Epithelial cell of prostate (primary cell): ENCODE results near the gene CYFIP1.

Experiments used
- DNase-seq: peaks from one replicate; pipeline ENCODE4 v3.0.0-alpha.2; 2011; ENCODE audit warnings: low read depth, low spot score
- H3K27ac ChIP-seq: fragments of 450-650 bp; 2 replicates; pipeline ENCODE4 v1.5.1; 2017; ENCODE audit warnings: mild to moderate bottlenecking

CYFIP1 gene

DNA sequence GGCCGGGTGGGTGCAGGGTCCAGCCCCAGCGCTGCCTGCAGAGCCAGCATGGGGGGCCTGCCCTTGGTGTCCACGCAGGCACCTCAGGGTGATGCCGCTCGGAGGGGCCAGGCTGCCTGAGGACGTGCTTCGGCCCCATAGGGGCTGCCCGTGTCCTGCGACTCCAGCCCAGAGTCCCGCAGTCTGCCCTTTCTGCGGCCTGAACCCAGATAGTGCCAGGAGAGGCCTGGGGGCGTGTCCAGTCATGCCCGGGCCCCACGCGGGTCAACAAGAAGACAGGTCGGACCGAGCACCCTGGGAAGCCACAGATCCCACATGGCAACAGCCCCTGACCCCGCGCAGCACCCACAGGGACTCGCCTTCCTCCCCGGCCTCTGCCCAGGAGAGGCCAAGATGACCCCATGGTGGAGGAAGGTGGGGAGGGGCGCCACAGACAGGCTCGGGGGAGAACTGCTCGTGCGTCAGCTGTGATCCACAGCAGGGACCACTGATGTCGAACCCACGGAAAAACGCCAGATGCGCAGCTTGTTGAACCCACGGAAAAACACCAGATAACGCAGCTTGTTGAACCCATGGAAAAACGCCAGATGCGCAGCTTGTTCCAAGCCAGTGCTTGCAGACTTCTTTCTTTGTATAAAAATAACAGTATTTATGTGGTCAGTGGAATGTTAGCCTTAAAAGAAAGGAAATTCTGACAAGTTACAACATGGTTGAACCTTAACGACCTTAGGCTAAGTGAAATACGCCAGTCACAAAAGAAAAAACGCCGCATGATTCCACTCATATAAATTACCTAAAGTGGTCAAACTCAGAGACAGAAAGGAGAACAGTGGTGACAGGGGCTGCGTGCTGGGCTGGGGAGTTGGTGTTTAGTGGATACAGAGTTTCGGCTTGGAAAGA lies 28.5 kb downstream of the CYFIP1 start:
- H3K27ac ChIP-seq: peak overlapping the region; percentile 50
- DNase-seq: no peak

DNA sequence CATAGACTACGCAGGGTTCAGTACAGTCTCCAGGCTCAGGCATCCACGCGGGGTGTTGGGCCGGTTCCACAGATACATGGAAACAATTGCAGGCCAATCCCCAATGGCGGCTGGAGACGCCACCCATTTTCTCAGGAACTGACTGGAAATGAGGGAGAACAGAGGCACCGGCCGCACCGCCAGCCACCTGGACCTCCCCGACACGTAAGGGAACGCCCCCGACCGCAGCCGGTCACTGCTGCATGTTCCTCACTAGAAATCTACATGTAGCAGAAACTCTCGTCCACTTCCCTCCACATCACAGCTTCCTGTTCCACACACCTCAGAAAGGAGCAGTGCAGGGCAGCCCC lies 29.2 kb downstream of the CYFIP1 start:
- H3K27ac ChIP-seq: peak overlapping the region; percentile 50
- no peak for DNase-seq

DNA sequence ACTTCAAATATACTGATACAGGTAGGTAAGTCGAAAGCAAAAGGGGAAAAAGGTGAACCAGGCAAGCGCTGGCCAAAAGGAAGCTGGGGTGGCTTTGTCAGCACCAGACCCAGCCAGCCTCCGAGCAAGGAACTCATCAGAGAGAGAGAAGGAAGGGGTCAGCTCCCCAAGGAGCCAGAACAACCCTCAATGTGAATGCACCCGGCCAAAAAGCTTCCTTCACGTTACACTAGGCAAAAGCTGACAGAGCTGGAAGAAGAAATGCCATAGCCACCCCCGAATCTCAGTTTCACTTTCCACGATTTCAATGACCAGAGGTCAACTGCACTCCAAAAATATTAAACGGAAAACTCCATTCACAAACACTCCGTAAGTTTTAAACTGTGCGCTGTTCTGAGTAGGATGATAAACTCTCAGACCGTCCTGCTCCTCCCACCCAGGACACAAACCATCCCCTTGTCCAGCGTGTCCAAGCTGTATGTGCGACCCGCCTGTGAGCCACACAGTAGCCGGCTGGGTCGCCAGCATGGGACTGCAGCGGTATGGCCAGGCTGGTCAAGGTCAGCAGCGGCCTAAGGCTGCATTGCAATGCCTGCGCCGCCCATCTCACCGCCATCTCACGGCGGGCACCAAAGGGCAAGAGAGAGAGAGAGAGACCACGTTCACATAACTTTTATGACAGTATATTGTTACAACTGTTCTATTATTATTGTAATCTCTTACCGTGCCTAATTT lies 29.7 kb downstream of the CYFIP1 start:
- no peak overlapping the region for H3K27ac ChIP-seq

DNA sequence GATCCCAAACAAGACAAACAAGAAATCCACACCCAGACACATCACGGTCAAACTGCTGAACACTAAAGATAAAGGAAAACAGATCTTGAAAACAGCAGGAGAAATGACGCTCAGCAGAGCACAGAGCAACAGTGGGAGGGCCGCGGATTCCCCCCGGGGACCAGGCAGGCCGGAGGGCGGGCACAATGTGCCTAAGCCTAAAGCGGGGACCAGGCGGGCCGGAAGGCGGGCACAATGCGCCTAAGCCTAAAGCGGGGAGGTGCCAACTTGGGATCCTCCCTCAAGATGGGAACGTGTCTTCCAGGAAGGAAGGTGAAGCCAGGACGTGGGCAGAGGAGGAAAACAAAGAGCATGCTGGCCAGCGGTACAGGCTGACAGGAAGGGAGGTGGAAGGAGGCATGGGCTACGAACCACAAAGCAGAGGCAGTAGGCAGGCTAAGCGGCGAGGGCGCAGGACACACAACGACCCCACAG lies 31.1 kb downstream of the CYFIP1 start:
- no peak overlapping the region for H3K27ac ChIP-seq
- no peak for DNase-seq

More for the DNA sequence above, 29.7 kb downstream of the CYFIP1 start:
- no peak for DNase-seq

DNA sequence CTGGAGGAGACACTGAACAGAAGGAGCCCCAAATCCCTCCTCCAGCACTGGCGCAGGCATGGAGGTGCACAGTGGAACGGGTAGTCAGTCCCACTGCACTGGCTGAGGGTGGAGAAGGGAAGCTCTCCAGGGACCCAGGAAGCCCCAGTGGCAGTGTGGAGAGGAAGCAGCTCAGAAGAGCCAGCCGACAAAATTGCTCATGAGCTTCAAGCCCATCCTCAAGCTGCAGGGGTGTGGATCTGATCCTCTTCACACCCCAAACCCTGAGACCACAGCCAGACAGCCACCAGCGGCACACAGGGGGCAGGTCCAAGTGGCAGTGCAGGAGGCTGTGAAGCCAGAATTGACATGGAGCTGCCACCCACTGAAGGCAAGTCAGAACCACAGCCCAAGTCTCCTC lies 32.1 kb downstream of the CYFIP1 start:
- no peak for DNase-seq
- H3K27ac ChIP-seq: no peak overlapping the region

DNA sequence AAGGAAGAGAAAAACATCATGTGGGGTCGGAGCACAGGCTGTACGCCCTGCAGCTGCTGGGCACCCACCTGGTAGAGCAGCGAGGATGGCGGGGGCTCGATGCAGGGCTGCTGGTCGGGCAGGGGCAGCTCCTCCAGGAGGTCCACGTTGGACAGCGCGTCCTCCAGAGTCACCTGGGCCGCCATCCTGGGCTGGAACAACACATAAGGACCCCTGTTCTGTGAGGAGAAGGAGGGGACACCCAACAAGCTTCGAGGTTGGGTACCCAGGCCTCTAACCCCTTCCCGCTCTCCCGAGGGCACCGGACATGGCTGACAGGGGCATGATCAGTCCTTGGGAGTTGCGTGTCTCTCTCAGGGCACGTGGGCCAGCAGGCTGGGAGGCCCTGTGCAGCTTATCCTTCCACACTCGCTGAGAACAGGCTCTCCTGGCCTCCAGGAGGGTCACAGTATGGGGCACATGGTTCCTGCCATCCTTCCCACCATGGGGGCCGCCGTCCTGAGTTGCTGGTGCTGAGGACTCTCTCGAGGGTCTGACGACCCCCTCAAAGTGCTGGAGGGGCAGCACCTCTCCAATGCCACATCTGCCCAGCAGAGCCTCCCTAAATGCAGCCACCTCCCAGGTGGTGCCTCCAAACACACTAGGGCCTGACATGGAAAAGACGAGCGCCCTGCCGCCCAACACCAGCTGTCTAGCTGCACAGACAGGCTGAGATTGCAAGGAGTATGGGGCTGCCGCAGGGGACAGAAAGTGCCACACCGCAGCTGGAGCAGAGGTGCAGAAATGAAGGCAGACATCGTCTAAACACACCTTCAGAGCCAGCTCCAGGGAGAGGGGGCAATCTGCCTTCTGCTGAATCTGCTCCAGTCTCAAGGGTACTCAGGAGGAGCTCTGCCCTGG lies 32.8 kb downstream of the CYFIP1 start:
- H3K27ac ChIP-seq: no peak overlapping the region
- no peak for DNase-seq

DNA sequence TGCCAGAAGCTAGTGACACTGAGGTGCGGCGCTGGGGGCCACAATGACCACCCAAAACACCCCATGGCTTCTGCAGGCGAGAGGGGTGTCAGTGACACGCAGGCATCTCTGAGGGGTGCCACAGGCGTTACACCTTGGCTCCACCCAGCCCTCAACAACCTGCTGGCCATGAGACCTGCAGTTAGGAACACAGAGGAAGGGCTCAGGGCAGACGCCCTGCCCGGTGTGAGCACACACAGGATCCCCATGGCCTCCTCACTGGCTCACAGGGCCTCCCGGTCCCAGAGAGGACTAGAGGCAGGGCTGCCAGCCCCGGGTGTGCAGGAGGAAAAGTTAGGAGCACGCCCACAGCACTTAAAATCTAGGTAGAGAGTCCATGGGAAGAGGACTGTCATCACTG lies 35.1 kb downstream of the CYFIP1 start:
- no peak overlapping the region for H3K27ac ChIP-seq
- DNase-seq: no peak

DNA sequence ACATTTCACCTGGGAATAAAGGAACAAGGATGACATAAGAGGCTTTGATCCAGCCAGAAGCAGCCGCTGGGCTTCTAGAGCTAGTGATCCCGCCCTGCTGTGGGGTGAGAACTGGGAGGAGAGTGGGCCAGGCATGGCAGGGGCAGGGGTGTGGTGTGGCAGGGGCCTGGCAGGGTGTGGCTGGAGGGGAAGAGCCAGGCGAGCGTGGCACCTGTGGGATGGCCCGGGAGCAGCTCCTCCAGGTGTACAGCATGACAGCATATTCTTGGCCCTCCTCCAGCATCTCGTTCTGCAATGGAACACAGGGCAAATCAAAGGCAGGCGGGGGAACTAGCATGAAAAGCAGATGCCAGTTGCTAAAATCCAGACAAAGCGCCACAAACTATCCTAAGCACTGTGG lies 35.5 kb downstream of the CYFIP1 start:
- DNase-seq: no peak
- H3K27ac ChIP-seq: no peak overlapping the region

DNA sequence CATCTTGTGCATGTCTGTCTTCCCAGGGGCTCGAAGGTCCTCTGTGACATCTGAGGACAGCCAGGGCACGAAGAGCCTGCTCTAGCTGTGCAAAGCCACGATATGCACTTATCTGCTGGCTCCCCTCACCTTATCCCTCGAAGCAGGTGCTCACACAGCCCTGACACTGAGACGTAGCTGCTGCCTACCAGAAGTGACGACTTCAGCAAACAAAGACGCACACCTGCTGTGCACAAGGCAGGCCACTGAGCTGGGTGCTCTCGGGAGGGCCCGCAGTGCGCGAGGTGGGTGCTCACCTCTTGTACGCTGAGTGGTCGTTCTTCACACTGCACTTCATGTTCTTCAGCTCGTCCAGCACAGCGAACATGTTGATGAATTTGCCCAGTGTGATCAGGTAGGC lies 37.3 kb downstream of the CYFIP1 start:
- no peak overlapping the region for H3K27ac ChIP-seq
- no peak for DNase-seq

DNA sequence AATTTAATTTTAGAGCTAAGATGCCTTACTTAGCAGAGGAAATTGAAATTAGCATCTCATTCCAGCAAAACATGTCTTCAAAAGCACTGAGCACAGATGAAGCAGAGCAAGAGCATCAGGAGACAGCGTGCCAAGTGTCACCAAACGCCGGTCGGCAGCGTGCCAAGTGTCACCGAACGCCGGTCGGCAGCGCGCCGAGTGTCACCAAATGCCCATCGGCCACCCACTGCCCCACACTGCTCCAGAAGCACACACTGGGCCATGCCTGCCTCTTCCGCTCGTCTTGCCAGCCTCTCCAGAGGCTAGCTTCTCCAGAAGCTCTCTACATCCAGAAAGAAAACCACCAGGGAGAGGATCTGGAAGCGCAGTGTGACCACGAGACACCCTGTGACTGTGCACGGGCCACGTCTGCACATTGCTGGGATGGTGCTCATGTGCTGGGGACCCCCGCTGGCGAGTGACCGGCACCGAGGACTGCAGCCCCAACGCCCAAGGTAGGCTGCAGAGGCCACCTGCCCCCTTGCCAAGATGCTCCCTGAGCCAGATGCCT lies 37.8 kb downstream of the CYFIP1 start:
- no peak for DNase-seq
- H3K27ac ChIP-seq: no peak overlapping the region

DNA sequence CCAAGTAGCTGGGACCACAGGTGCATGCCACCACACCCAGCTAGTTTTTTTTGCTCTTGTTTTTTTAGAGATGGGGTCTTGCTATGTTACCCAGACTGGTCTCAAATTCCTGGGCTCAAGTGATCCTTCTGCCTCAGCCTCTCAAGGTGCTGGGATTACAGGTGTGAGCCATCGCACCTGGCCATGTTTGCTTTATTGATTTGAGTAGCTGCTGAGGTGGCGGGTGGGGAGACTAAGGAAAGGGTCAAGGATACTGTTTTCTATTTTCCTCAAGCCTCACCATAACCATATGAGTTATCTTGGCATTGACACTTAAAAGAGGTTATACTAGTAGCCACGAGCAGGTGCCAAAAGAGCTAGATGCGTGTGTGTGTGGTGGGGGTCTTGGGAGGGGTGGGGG lies 39.0 kb downstream of the CYFIP1 start:
- no peak for DNase-seq
- no peak overlapping the region for H3K27ac ChIP-seq

DNA sequence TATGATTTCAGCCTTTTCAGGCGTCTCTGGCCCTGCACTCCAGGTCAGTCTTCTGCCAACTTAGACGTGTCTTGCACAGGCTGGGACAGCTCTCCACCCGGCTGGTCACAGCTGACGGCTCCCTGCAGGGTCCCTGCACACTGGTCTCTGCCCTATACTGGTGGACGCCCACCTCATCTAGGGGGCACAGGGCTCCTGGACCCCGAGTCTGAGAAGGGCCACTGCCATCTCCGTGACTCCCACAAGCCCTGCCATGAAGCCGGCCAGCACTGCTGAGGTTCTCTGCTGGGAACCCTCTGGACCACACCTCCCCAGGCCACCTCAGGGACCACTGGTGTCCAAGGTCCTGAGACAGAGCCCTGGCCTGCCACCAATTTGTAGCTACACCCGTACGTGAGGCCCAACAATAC lies 40.5 kb downstream of the CYFIP1 start:
- no peak overlapping the region for H3K27ac ChIP-seq
- no peak for DNase-seq

DNA sequence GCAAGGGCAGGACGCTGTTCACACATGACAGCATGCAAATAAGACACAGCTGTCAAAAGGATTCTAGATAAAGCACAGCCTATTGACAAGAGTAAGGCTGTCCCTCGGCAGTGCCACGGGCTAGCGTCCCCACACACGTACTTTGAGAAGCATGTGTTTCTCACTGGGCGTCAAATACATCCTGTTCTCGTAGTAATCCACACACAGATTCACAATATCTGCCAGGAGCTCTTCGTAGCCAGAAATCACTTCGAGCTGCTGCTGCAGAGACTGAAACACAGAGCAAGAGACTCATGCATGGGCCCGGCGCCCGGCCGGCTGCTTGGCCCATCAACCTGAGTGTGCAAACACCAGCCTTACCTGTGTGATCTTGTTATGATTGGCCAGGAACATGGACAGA lies 41.1 kb downstream of the CYFIP1 start:
- no peak overlapping the region for H3K27ac ChIP-seq
- no peak for DNase-seq

DNA sequence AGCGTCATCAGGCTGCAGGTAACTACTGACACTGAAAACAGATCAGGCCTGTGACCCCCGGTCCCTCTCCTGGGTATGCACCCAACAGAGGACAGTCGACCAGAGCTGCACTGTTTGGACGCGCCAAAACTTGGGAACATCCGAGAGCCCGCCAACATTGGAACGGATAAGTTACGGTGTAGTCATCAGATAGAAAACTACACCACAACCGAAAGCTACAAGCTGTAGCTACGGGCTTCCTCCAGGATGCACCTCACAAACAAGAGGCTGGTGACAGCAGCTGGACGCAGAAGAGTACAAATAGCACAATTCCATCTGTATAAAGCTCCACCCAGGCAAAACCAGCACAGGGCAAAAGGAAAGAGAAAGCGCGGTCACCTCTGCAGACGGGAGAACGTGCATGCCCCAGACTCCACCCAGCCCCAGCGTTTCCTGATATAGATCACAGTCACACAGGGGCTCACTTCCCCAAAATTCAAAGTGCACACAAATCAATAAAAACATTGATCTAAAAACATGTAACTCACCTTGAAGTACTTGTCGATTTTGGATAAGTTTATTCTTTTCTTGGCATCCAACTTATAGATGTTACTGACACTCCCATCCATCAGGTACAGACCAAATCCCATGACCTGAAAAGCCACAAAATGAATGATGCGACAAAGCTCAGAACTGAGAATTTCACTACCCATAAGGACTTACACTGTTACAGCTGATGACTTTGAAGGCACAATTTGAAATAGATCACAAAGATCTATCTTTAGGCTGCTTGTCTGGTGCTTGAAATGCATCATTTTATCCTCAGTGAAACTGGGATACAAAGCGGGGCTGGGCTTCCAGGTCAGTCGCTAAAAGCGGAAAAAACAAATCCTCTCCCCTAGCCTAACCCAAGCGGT lies 43.3 kb downstream of the CYFIP1 start:
- H3K27ac ChIP-seq: no peak overlapping the region
- no peak for DNase-seq

DNA sequence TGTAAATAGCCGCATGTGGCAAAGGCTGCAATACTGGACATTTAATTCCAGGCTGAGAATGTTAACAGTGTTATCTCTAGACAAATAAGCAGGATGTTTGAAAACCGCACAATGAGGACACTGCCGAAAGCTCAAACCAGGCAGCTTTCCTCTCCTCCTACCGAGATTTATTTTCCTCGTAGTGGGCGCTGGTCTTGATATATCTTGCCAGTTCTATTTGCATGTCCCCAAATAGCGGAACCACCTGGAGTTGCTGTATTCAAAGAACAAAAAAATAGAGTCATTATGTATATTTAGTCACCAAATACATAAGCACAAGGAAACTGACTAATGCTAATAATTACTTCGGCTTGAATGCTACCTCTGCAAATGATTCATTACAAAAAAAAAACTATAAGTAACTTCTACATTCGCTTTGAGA lies 46.5 kb downstream of the CYFIP1 start:
- no peak overlapping the region for H3K27ac ChIP-seq
- DNase-seq: no peak

DNA sequence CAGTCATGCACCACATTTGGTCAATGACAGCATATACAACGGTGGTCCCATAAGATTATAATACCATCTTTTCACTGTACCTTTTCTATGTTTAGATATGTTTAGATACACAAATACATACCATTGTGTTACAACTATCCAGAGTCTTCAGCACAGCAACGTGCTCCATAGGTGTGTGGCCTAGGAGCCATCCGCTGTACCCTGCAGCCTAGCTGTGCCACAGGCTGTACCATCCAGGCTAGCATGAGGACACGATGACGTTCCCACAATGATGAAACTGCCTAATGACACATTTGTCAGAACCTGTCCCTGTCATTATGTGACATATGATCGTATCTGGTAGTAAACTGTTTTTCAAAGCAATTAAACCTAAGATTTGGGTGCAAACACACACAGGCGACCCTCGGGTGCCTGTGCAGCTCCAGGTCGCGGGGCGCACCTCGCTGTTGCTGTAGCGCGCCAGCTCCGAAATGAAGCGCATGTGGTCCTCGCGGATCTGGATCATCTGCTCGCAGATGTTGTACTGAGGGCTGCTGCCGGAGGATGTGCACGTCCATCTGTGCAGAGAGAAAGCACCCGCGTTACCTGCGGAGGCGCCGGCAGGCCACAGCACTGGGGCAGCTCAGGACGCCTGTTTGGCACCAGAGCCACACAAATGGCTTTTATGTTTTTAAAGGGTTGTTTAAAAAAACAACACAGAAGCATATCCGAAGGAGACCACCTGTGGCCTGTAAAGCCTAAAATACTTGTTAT lies 48.2 kb downstream of the CYFIP1 start:
- DNase-seq: no peak
- H3K27ac ChIP-seq: no peak overlapping the region

DNA sequence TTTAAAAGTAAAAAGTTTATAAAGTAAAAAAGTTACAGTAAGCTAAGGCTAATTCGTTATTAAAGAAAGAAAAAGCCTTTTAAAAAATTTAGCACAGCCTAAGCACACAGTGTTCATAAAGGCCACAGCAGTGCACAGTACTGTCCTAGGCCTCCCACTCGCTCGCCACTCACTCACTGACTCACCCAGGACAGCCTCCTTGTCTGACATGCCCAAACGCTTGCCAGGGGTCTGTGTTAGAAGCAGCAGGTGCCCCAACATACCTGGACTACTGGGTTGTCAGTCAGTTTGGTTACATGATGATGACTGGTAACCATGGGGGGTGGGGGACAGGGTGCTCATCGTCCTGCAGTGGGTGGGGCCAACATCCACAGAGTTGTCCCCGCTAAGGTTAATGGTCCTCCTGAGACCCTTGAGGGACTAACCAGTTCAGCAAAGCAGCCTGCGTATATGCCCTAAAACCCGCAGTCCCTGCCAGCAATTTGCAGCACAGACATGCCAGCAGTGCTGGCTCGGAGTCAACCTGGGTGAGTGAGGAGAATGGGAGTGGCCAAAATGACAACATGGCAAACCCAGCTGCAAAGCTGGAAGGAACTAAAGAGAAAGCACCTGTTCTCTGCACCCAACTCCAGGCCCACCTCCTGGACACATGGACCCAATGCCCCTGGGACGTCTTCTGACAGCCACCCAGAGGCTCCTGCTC lies 49.2 kb downstream of the CYFIP1 start:
- DNase-seq: no peak
- peak overlapping the region; percentile 62 for H3K27ac ChIP-seq

DNA sequence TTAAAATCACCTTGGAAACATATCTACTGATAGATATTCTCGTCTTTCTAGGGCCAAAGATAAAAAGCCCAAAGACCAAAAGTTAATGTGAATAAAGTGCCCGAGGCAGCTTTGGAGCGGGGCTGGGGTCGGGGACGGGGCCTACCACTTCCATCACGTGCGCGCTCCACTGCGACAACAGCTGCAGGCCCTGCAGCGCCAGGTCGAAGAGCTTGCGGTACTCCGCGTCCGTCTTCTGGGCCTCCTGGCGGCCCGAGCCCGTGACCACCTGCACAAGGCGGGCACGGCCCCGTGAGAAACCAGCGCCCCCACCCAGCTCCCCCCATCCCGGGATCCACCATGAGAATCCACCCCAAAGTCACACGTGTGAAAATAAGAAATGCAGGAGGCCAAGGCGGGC lies 52.4 kb downstream of the CYFIP1 start:
- H3K27ac ChIP-seq: no peak overlapping the region
- DNase-seq: no peak
